ENCODE results near the gene LHFPL3.

The LHFPL3 gene

DNA sequence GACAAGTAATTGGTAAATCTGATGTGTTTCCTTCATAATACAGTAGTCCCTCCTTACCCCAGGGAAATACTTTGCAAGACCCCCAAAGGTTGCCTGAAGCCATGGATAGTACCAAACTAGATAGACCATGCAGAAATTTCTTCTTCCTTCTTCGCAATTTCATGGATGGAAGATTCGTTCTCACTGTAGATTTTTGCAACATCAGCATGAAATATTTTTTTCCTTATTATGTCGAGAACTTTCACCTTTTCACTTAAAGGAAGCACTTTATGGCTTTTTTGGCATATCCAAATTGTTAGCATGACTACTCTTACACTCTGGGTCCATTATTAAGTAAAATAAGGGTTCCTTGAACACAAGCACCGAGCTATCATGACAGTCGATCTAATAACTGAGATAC is 333.2 kb downstream of the LHFPL3 start:
- H3K36me3 ChIP-seq, result no peaks in the 10 kb centered on the region
- no peak overlapping the region for H3K4me3 ChIP-seq (ENCODE audit: low read depth, low read length)
- no peaks in the 10 kb centered on the region for H3K9me3 ChIP-seq (ENCODE audit: severe bottlenecking)
- no peak overlapping the region for H3K27ac ChIP-seq
- no peak for DNase-seq
- TF ChIP-seq, protein P1, sequence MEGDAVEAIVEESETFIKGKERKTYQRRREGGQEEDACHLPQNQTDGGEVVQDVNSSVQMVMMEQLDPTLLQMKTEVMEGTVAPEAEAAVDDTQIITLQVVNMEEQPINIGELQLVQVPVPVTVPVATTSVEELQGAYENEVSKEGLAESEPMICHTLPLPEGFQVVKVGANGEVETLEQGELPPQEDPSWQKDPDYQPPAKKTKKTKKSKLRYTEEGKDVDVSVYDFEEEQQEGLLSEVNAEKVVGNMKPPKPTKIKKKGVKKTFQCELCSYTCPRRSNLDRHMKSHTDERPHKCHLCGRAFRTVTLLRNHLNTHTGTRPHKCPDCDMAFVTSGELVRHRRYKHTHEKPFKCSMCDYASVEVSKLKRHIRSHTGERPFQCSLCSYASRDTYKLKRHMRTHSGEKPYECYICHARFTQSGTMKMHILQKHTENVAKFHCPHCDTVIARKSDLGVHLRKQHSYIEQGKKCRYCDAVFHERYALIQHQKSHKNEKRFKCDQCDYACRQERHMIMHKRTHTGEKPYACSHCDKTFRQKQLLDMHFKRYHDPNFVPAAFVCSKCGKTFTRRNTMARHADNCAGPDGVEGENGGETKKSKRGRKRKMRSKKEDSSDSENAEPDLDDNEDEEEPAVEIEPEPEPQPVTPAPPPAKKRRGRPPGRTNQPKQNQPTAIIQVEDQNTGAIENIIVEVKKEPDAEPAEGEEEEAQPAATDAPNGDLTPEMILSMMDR (IDR thresholded peaks at IDR 0.05; ENCODE audit: low read depth, low read length), result no peak
- H3K27me3 ChIP-seq (ENCODE audit: insufficient read depth, low read depth, severe bottlenecking), result no peaks in the 10 kb centered on the region

DNA sequence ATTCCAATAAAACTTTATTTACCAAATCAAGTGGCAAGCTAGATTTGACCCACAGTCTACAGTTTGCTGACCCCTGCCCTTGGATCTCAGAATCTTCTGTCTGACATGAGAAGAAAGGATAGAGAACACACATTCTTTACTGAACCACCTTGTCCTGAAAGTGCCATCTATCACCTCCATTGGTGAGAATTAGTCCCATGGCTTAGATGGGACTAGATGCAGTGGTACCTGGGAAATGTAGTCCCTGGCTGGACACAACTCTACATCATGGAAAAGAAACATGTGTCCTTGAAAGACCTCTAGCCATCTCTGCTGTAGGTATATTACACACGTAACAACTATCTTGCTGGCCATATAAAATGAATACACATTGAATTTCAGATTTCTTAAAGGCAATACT is 336.2 kb downstream of the LHFPL3 start:
- DNase-seq, result no peak
- H3K27ac ChIP-seq, result no peak overlapping the region
- TF ChIP-seq, protein P1 (IDR thresholded peaks at IDR 0.05; ENCODE audit: low read depth, low read length), result no peak
- no peaks in the 10 kb centered on the region for H3K9me3 ChIP-seq (ENCODE audit: severe bottlenecking)
- H3K4me3 ChIP-seq (ENCODE audit: low read depth, low read length), result no peak overlapping the region
- H3K36me3 ChIP-seq, result no peaks in the 10 kb centered on the region
- H3K27me3 ChIP-seq (ENCODE audit: insufficient read depth, low read depth, severe bottlenecking), result no peaks in the 10 kb centered on the region

DNA sequence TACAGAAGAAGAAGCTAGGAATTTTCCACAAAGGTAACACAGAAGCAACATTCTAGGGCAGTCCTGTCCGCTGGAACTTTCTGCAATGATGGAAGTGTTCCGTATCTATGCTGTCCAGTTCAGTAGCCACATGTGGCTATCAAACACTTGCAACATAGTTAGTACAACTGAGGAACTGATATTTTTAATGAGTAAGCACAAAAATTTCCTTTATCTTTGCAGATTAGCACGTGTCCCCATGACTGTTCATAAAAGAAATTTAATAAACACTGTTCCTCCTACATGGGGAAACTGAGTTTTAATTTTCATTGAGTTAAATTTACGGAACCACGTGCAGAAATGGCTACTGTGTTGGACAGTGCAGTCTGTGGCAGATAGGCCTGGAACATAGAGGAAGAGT is 349.2 kb downstream of the LHFPL3 start:
- no peak for DNase-seq
- TF ChIP-seq, protein P1 (IDR thresholded peaks at IDR 0.05; ENCODE audit: low read depth, low read length), result no peak
- H3K27ac ChIP-seq, result no peak overlapping the region
- no peak overlapping the region for H3K4me3 ChIP-seq (ENCODE audit: low read depth, low read length)
- no peaks in the 10 kb centered on the region for H3K9me3 ChIP-seq (ENCODE audit: severe bottlenecking)
- H3K27me3 ChIP-seq (ENCODE audit: insufficient read depth, low read depth, severe bottlenecking), result no peaks in the 10 kb centered on the region
- H3K36me3 ChIP-seq, result no peaks in the 10 kb centered on the region

DNA sequence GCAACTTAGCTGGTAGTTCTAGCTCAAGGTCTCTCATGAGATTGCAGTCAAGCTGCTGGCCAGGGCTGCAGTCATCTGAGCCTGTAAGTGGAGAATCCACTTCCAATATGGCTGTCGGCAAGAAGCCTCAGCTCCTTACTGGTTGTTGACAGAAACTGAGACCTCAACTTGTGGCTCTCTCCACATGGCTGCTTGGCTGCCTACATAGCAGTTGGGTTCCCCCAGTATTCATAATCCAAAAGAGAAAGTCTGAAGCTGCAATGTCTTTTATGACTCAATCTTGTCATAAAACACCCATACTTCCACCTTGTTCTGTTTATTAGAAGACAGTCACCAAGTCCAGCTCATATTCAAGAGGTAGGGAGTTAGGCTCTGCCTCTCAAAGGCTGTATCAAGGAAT is 350.7 kb downstream of the LHFPL3 start:
- no peak for DNase-seq
- TF ChIP-seq, protein P1 (IDR thresholded peaks at IDR 0.05; ENCODE audit: low read depth, low read length), result no peak
- H3K9me3 ChIP-seq (ENCODE audit: severe bottlenecking), result no peaks in the 10 kb centered on the region
- no peak overlapping the region for H3K27ac ChIP-seq
- H3K27me3 ChIP-seq (ENCODE audit: insufficient read depth, low read depth, severe bottlenecking), result no peaks in the 10 kb centered on the region
- no peaks in the 10 kb centered on the region for H3K36me3 ChIP-seq
- no peak overlapping the region for H3K4me3 ChIP-seq (ENCODE audit: low read depth, low read length)

DNA sequence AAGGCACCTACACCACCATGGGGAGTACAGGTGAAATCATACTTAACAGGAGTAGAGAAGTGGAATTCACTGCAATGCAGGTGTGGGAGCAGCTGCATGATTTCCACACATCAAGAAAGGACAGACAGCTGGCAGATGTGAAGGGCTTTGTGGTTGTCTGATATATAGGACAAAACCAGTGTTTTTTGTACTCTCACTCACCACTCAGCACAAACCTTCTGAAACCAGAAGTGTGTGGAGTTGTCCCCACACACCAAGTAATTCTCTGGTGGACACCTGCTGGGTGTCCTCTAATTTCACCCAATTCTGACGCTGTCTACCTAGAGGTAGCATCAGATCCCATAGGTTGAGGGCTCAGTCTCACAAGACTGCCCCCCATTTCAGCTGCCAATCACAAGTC is 357.9 kb downstream of the LHFPL3 start:
- TF ChIP-seq, protein P1 (IDR thresholded peaks at IDR 0.05; ENCODE audit: low read depth, low read length), result no peak
- no peak for DNase-seq
- H3K27ac ChIP-seq, result no peak overlapping the region
- no peaks in the 10 kb centered on the region for H3K36me3 ChIP-seq
- no peaks in the 10 kb centered on the region for H3K27me3 ChIP-seq (ENCODE audit: insufficient read depth, low read depth, severe bottlenecking)
- no peak overlapping the region for H3K4me3 ChIP-seq (ENCODE audit: low read depth, low read length)
- H3K9me3 ChIP-seq (ENCODE audit: severe bottlenecking), result no peaks in the 10 kb centered on the region

DNA sequence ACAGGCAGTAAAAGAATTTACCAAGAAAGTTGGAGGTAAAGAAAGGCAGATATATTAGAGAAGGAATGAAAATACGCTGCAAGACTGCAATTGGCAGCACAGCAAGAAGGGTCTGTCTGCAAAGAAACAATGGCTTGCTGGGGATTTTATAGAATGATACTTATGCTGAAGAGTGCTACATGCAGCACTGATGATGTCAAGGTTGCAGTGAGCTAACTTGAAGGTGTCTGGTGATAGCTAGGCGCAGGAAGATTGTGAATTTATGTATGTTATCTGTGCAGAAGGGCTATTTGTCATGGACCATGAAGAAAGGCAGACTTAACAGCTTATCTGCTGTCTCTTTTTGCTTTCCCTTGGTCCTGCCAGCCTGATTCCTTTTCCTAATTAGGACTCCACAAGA is 366.3 kb downstream of the LHFPL3 start:
- TF ChIP-seq, protein P1 (IDR thresholded peaks at IDR 0.05; ENCODE audit: low read depth, low read length), result no peak
- no peak for DNase-seq

More for the DNA sequence above, 366.3 kb downstream of the LHFPL3 start:
- Histone ChIP-seq H3K4me3 (ENCODE audit: low read depth, low read length) (no peak overlapping the region), H3K27me3 (ENCODE audit: insufficient read depth, low read depth, severe bottlenecking) (no peaks in the 10 kb centered on the region), H3K9me3 (ENCODE audit: severe bottlenecking) (no peaks in the 10 kb centered on the region), H3K36me3 (no peaks in the 10 kb centered on the region), H3K27ac (no peak overlapping the region)
